DND-41 (cell line): ENCODE measurements around the gene MSI2.

Source experiments
- ATAC-seq: fragments of 200-7000 bp; cut with Tn5 transposase; 3 replicates; pipeline ENCODE4 v1.9.1; 2021; ENCODE audit warnings: low read depth; ENCODE audit not compliant: insufficient read depth
- DNase-seq: peaks from one replicate; pipeline ENCODE4 v3.0.0-alpha.2; 2020
- H2AFZ ChIP-seq: 2 replicates; pipeline ENCODE4 v1.6.0; 2012; ENCODE audit warnings: low read depth, low read length
- H3K27ac ChIP-seq: 2 replicates; pipeline ENCODE4 v1.5.1; 2012; ENCODE audit warnings: low read length, inconsistent platforms
- H3K27me3 ChIP-seq: fragments of 200-600 bp; sonication (generic); 2 replicates; pipeline ENCODE4 v1.6.0; 2012; ENCODE audit warnings: low read length, mild to moderate bottlenecking, inconsistent platforms; ENCODE audit not compliant: insufficient read depth, poor library complexity
- H3K36me3 ChIP-seq: 2 replicates; pipeline ENCODE4 v1.5.1; 2012; ENCODE audit warnings: low read length, inconsistent platforms; ENCODE audit not compliant: insufficient read depth
- H3K4me1 ChIP-seq: 2 replicates; pipeline ENCODE4 v1.5.1; 2012; ENCODE audit warnings: mild to moderate bottlenecking, low read length; ENCODE audit not compliant: insufficient read depth
- H3K4me2 ChIP-seq: 2 replicates; pipeline ENCODE4 v1.6.0; 2012; ENCODE audit warnings: mild to moderate bottlenecking, moderate library complexity, low read length, inconsistent platforms; ENCODE audit not compliant: insufficient read depth
- H3K4me3 ChIP-seq, 2 experiments: fragments of 200-600 bp in 1 of 2; shearing (Covaris generic) in 1 of 2; 2 replicates each; pipeline ENCODE4 v1.5.1; 2012 to 2016; ENCODE audit warnings: inconsistent platforms in 2 of 2, low read length in 2 of 2, mild to moderate bottlenecking in 2 of 2, low read depth in 1 of 2, moderate library complexity in 1 of 2
- H3K79me2 ChIP-seq: 2 replicates; pipeline ENCODE4 v1.6.0; 2012; ENCODE audit warnings: low read length, inconsistent platforms; ENCODE audit not compliant: insufficient read depth
- H3K9ac ChIP-seq: 2 replicates; pipeline ENCODE4 v1.6.0; 2012; ENCODE audit warnings: low read depth, mild to moderate bottlenecking, inconsistent platforms, low read length, moderate library complexity
- H3K9me3 ChIP-seq: 2 replicates; pipeline ENCODE4 v1.5.1; 2012; ENCODE audit warnings: low read length, moderate library complexity, mild to moderate bottlenecking, inconsistent platforms; ENCODE audit not compliant: insufficient read depth, severe bottlenecking
- H4K20me1 ChIP-seq: 2 replicates; pipeline ENCODE4 v1.6.0; 2012; ENCODE audit warnings: low read length; ENCODE audit not compliant: insufficient read depth
- EZH2 ChIP-seq: IDR thresholded peaks from 3 replicates; pipeline ENCODE4 v1.6.1; 2012; ENCODE audit warnings: borderline replicate concordance, low read depth, mild to moderate bottlenecking, moderate library complexity, low read length, inconsistent platforms; ENCODE audit not compliant: severe bottlenecking
- TF ChIP-seq, protein P1 (sequence below): IDR thresholded peaks from 2 replicates; pipeline ENCODE4 v1.5.1; 2012; ENCODE audit warnings: borderline replicate concordance, low read length, moderate library complexity, mild to moderate bottlenecking; ENCODE audit not compliant: poor library complexity, severe bottlenecking; ENCODE audit errors: extremely low read depth

MSI2 gene

DNA sequence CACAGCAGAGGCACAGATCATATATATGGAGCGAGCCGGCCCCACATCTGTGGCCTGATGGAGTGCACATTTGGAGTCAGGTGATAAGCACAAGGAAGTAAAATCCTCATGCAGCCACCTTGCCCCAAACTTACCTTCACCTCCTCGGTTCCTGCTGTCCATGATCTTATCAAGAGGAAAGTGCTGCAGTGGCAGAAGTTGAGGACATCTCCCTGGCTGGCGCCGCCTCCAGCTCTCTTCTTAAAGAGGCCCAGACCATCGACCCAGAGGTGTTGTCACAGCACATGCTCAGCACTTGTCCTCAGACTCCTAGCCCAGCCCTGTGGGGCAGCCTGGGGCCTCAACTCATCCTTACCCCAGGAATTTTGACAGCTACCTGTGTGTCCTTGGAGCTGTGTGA lies 276.2 kb downstream of the MSI2 start:
- Histone ChIP-seq H3K4me1 (peaks cover 100% of the 10 kb centered on the region), H2AFZ (no peak overlapping the region), H3K79me2 (peaks cover 95% of the 10 kb centered on the region), H3K27me3 (no peaks in the 10 kb centered on the region), H4K20me1 (no peaks in the 10 kb centered on the region), H3K9me3 (no peaks in the 10 kb centered on the region), H3K27ac (peak overlapping the region; percentile 92), H3K9ac (peak overlapping the region; percentile 37), H3K4me3 (no peak overlapping the region), H3K36me3 (peaks cover 76% of the 10 kb centered on the region), H3K4me2 (no peak overlapping the region; the same call in 1 of the 2 replicates)
- DNase-seq (no peak), ATAC-seq (no peak)
- TF ChIP-seq, protein P1, sequence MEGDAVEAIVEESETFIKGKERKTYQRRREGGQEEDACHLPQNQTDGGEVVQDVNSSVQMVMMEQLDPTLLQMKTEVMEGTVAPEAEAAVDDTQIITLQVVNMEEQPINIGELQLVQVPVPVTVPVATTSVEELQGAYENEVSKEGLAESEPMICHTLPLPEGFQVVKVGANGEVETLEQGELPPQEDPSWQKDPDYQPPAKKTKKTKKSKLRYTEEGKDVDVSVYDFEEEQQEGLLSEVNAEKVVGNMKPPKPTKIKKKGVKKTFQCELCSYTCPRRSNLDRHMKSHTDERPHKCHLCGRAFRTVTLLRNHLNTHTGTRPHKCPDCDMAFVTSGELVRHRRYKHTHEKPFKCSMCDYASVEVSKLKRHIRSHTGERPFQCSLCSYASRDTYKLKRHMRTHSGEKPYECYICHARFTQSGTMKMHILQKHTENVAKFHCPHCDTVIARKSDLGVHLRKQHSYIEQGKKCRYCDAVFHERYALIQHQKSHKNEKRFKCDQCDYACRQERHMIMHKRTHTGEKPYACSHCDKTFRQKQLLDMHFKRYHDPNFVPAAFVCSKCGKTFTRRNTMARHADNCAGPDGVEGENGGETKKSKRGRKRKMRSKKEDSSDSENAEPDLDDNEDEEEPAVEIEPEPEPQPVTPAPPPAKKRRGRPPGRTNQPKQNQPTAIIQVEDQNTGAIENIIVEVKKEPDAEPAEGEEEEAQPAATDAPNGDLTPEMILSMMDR, result no peak
- TF ChIP-seq EZH2, result no peak

DNA sequence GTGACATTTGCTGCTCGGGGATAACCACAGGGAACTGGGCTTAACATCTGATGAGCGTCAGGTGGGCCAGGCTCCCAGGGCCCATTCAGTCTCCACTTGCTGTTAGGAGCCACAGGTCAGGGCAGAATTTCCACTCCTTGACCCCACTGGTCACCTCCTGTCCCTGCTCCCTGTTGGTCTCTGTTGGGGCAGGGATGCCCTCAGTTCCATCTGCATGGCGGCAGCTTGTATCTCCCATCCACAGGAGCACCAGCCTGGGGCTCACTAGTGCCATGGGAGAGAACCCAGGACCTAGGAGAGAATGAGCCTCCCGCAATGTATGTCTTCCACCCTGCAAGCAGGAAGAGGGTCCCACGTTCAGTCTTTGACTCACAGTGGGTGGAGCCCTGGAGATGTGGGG lies 276.6 kb downstream of the MSI2 start:
- H3K9me3 ChIP-seq, result no peaks in the 10 kb centered on the region
- H3K4me2 ChIP-seq, result no peak overlapping the region
- peak overlapping the region; percentile 92 for H3K27ac ChIP-seq
- no peak for DNase-seq
- H3K4me3 ChIP-seq, result no peak overlapping the region
- peaks cover 100% of the 10 kb centered on the region for H3K4me1 ChIP-seq
- H3K36me3 ChIP-seq, result peaks cover 73% of the 10 kb centered on the region
- H3K79me2 ChIP-seq, result peaks cover 95% of the 10 kb centered on the region
- no peaks in the 10 kb centered on the region for H4K20me1 ChIP-seq
- no peak for ATAC-seq
- TF ChIP-seq, protein P1, result no peak
- H2AFZ ChIP-seq, result no peak overlapping the region
- H3K9ac ChIP-seq, result peak overlapping the region; percentile 37
- H3K27me3 ChIP-seq, result no peaks in the 10 kb centered on the region

DNA sequence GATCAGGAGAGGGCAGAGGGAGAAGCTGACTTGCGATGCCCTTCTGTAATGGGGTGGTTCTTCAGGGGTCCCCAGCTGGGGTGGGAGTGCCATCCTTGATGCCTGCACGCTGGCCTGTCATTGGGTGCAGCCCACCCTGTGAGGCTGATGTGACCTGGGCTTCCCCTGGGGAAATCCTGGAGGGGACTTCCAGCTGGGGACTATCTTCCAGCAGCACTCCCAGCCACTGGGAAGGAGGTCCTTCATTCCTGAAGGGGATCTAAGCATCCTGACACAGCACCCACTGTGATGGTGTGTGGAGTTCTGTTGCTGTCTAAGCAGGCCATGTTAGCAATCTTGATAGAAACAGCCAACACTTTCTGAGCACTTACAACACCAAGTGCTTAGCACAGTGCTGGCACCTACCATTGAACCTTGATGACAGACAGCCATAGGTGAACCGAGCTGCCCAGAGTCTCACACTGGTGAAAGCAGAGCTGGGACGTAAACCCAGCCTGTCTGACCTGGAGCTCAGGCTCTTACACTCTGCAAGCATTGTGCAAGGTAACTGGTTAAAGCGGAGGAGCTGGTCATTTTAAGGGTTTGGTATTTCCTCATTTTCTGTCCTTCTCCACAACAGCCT lies 277.5 kb downstream of the MSI2 start:
- TF ChIP-seq, protein P1, result no peak
- no peak for TF ChIP-seq EZH2
- Histone ChIP-seq H4K20me1 (no peaks in the 10 kb centered on the region), H3K9me3 (no peaks in the 10 kb centered on the region), H3K79me2 (peaks cover 95% of the 10 kb centered on the region), H3K27me3 (no peaks in the 10 kb centered on the region), H2AFZ (no peak overlapping the region), H3K27ac (peak overlapping the region; percentile 92), H3K4me2 (no peak overlapping the region), H3K36me3 (peaks cover 73% of the 10 kb centered on the region), H3K4me3 (no peak overlapping the region), H3K4me1 (peaks cover 100% of the 10 kb centered on the region), H3K9ac (peak overlapping the region; percentile 37)
- ATAC-seq (no peak), DNase-seq (no peak)

DNA sequence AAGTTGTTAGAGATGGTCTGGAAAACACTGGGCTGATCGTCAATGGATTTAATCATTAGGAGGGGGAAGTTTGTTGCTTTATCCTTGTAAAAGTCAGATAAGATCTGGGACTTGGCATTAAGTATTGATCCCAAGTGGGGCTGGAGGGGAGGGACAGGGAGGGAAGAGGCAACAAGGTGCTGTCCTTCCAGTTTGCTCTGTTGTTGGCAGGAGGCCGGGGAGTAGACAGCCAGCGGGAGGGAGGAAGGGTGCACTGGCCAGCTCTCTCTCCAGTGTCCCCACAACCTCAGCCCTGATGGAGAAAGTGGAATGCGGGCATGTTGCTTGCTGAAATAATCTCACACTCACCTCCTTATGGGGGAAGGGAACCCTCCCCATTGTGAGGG lies 278.5 kb downstream of the MSI2 start:
- Histone ChIP-seq H3K27me3 (no peaks in the 10 kb centered on the region), H3K36me3 (peaks cover 73% of the 10 kb centered on the region), H3K79me2 (peaks cover 95% of the 10 kb centered on the region), H3K4me1 (peaks cover 100% of the 10 kb centered on the region), H4K20me1 (no peaks in the 10 kb centered on the region), H3K9me3 (no peaks in the 10 kb centered on the region), H3K9ac (peak overlapping the region; percentile 35), H3K27ac (peak overlapping the region; percentile 98), H2AFZ (no peak overlapping the region), H3K4me3 (no peak overlapping the region), H3K4me2 (peak overlapping the region; percentile 66; the same call in 1 of the 2 replicates)
- no peak for DNase-seq
- no peak for ATAC-seq
- TF ChIP-seq, protein P1, result no peak
- TF ChIP-seq EZH2, result no peak
